Stimulated activated CD4-positive, alpha-beta T cell treated with anti-CD3 and anti-CD28 coated beads, Interleukin-4, amount 100 ng/mL, for 4 hours (primary cell): Measurements from ENCODE around the gene ZNF300.
"Not testable (repeated sequence)": the region's sequence is repeated elsewhere in the genome, so short reads cannot be mapped to it uniquely, and the experiment has no call there.

ENCODE experiments used
- DNase-seq, 2 experiments: peaks; one replicate each; pipeline ENCODE4 v3.0.0-alpha.2; 2020

The ZNF300 gene

GRCh38 chr5:150904479-150905311, at the start of gene ZNF300:
ZNF300 (minus strand) TSS chr5:150904980; CDS start chr5:150903155, 1,825 bp downstream.
- DNase-seq: peak; percentile 28 to 58

DNA sequence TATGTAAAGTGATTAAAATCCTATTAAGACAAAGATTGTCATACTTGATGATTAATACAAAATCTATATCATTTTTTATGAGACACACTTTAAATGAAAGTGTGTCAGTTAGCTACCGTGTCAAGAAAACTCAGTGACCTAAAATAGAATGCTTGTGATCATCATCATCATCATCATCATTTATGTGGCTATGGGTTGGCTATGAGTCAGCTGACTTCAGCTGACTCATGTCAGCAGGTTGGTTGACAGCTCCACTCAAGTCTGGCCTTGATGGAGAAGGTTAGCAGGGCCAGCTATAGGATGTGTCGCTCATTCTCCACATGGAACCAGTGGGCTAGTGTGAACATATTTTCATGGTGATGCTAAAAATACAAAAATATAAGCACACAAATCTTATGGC, 43.8 kb upstream of the ZNF300 start:
- no peak for DNase-seq

DNA sequence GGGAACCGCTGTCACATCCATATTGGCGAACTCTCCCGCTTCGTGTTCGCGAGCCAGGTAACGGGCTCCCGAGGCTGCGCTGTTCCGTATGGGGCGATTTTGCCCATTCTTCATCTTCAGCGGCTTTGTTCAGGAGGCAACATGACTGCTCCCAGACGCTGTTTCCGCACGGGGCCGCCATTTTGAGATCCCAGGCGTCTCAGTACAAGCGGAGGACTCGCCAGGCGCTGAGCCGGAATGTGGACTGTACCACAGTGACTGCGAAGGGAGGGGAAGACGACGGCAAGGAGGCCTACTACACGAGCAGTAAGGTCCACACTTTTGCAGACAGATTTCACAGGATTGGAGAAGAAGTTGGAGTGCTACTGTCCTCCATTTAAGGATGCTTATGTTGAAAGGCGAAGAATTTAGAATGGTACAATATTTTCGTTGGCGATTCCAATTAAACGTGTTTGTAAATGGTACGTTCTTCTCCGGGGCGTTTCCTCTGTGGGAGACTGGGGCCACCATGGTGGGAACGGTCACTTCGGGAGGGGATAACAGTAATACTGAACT, 41.6 kb upstream of the ZNF300 start:
- no peak for DNase-seq

DNA sequence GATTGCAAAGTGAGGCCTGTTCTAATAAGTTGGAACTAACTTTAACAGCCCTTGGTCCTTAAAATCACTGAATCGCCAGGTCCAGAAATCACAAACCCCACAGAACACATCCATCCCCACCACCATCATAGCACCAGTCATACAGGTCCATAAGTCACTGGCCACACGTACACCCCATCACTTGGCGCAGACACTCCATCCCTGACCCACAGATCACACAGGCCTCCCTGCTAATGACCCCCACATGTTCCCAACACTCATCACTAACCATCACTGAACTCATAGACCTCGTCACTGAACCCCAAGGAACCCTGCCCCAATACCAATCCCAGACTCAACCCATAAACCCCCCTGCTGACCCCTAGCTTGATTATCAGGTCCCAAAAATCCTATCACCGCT, 41.2 kb upstream of the ZNF300 start:
- no peak for DNase-seq

GRCh38 chr5:150945486-150945885, 40.7 kb upstream of the ZNF300 start:
- no peak for DNase-seq

- no peak for DNase-seq
Observed at GRCh38 chr5:150931368-150931965, 26.7 kb upstream of the ZNF300 start.

DNA sequence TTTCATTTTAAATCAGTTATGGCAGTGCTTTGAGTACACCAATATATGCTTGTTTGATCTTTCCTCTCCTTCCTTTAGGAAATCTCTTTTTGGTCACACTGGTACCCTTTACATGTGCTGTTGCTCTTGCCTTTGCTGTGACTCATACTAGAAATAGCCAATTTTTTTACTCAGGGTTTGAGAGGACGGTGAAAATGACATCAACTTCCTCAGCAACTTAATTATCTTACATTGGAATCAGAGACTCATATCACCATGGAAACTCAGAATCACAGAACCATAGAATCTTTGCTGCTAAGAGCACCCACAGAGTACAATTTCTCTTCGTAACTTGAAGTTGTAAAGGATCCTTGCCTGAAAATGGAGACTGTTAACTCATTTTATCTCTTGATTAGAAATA, 13.8 kb upstream of the ZNF300 start:
- DNase-seq: no peak

- no peak for DNase-seq
Observed at GRCh38 chr5:150912312-150912814, 7.6 kb upstream of the ZNF300 start.

DNA sequence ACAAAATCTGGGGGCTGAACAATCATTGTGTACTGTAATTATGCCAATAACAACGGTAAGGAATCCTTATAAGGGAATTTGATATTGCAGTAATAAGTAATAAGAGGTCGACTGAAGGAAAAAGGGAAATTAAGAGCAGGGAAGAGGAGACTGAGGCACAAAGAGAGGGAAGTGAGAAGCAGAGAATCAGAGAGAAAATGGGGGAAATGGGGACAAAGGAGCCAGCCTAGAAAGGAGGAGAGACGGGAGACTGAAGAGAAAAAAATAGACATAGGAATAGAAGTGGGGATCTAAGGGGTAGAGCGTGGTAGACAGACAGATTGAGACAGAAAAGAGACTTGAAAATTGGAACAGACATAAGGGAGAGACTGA, 518 bp upstream of the ZNF300 start:
- DNase-seq: no peak

- DNase-seq: no peak
Observed at GRCh38 chr5:150901446-150901845, 3.3 kb downstream of the ZNF300 start.

GRCh38 chr5:150895431-150896428, 9.1 kb downstream of the ZNF300 start:
- DNase-seq: no peak

- no peak for DNase-seq
Observed at GRCh38 chr5:150879358-150879757, 25.4 kb downstream of the ZNF300 start.

- no peak for DNase-seq
Observed at GRCh38 chr5:150862070-150862469, 42.7 kb downstream of the ZNF300 start.

DNA sequence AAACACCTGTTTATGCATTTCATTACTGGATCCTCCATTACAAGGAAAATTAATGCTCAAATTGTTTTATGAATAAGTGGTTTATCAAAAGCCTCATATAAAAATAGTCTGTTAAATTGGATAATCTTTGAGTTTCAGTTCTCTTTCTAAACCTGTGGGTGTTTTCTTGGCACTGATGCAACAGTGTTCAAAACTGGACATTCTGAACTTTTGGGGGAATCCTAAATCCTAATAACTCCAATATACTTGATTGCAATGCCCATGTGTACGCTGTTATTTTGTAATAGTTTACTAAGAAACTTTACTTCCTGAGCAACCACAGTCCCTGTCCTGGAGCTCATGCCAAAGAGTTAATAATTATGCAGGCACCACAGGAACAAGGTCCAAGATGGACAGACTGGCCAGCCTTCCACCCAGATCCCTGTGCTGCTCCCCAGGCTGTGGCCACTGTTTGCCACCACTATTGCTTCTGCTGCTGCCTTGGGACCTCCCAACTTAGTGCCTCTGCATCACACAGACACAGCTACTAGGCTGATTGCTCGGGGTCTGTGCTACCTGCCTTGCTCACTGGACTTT, 44.4 kb downstream of the ZNF300 start:
- DNase-seq: no peak

DNA sequence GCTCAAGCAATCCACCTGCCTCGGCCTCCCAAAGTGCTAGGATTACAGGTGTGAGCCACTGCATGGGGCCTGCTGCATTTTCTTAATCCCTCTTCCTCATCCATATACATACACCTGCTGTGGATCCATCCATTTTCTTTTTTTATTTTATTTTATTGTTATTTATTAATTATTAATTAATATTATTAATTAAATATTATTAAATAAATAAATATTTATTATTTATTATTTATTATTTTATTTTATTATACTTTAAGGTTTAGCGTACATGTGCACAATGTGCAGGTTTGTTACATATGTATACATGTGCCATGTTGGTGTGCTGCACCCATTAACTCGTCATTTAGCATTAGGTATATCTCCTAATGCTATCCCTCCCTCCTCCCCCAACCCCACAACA, 48.1 kb downstream of the ZNF300 start:
- DNase-seq: not testable (repeated sequence)

DNA sequence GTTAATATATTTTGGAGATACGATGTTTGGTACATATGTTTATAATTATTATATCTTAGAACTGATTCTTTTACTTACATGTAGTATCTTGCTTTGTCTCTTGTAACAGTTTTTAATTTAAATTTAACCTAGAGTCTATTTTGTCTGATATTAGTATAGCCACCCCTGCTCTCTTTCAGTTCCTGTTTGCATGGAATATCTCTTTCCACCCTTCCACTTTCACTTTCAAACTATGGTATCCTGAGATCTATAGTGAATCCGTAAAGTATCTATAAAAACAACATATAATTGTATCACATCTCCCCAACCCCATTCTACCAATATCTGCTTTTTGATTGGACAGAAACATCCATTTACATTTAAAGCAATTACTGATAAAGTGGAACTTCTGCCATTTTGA, 51.2 kb downstream of the ZNF300 start:
- DNase-seq: no peak

DNA sequence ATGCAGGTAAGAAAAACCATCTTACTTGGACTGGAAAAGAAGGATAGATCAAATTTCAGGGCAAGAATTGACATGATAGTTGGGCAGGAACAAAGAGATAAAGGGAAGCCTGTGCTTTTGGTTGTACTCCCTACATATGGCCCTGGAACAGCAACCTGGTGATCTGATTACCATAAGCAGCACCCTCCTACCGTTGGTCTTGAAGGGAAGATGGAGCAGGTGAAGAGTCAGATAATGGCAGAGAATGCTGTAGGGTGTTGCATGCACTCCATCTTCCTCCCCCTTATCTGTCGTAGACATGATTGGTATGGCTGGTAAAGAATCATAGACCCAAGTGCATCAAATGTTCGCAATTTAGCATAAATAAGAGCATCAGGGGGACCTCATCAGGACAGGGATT, 53.7 kb downstream of the ZNF300 start:
- DNase-seq: no peak

GRCh38 chr5:150848271-150848670, 56.5 kb downstream of the ZNF300 start:
- no peak for DNase-seq

DNA sequence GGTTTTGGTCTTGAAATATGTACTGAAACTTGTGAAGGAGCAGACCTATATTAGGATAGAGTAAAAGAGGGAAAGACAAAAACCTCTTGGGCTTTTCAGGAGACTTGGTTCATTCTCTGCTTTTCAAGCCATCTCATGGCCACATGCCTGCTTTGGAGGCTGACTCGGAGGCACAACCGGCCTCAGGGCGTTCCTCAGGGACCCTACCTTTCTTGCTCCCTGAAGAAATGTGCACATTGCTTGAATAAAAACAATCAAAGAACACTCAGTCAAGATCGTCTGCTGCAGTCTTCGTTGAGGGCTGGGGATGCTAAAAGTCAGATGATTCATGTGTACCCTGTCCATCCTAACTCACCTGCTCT, 57.5 kb downstream of the ZNF300 start:
- DNase-seq: no peak

GRCh38 chr5:150846654-150847333, 58.0 kb downstream of the ZNF300 start:
- DNase-seq: peak; percentile 24 to 61

DNA sequence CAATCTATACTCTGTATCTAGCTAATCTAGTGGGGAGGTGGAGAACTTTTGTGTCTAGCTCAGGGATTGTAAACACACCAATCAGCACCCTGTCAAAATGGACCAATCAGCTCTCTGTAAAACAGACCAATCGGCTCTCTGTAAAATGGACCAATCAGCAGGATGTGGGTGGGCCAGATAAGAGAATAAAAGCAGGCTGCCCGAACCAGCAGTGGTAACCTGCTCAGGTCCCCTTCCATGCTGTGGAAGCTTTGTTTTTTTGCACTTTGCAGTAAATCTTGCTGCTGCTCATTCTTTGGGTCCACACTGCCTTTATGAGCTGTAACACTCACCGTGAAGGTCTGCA, 58.5 kb downstream of the ZNF300 start, which contains the start of gene IRGM:
Gene IRGM, plus strand, starts transcription at position 214 of the 346 bp plus-strand sequence. CDS start 1,603 bp downstream, outside the sequence.
- not testable (repeated sequence) for DNase-seq
